Endothelial cell of umbilical vein (primary cell): ENCODE measurements around the gene LRRC27. TPM values are rescaled to one million over a fixed set of nuclear protein-coding genes. Genes with fewer than 3 reads are reported as not detected.

Source experiments
- BruUV-seq: library from RNA; stranded (reverse); fragments of 400-500 nt; replicated peaks from 2 replicates; lab custom pipeline; 2021; lab: Mats Ljungman, UMichigan
- CTCF ChIA-PET: fragments of 300-600, 350-600 bp; sonication (Branson Sonifier 250); formaldehyde crosslinking; loops from one replicate; lab custom pipeline; 2021; ENCODE audit warnings: antibody characterized with exemption, inconsistent platforms; lab: Charles Lee
- POLR2A ChIA-PET: fragments of 300-600, 350-600 bp; sonication (Branson Sonifier 250); formaldehyde crosslinking; loops from one replicate; lab custom pipeline; 2021; ENCODE audit warnings: antibody characterized with exemption, inconsistent platforms; lab: Charles Lee
- DNase-seq: peaks from one replicate; pipeline ENCODE4 v3.0.0-alpha.2; 2011; ENCODE audit warnings: low read depth, low spot score
- FAIRE-seq: peaks from 2 replicates; lab custom pipeline; 2011; peaks lifted over from hg19 to GRCh38; lab: Jason Lieb, UNC
- H2AFZ ChIP-seq: 2 replicates; pipeline ENCODE4 v1.6.0; 2012; ENCODE audit warnings: low read depth, low read length, control low read depth, inconsistent platforms
- H3K27ac ChIP-seq: 2 replicates; pipeline ENCODE4 v1.5.1; 2011; ENCODE audit warnings: low read depth, mild to moderate bottlenecking, control low read depth, low read length, moderate library complexity; ENCODE audit not compliant: insufficient read depth
- H3K27me3 ChIP-seq, 2 experiments: 2 replicates each; pipeline versions ENCODE4 v1.6.0 to v1.6.1; 2011; ENCODE audit warnings: low read length in 2 of 2, mixed read lengths in 1 of 2; ENCODE audit not compliant: control insufficient read depth in 2 of 2, insufficient read depth in 2 of 2
- H3K36me3 ChIP-seq, 2 experiments: 2 replicates in 1 of 2; 3 replicates in 1 of 2; pipeline ENCODE4 v1.5.1; 2011; ENCODE audit warnings: low read length in 2 of 2, mild to moderate bottlenecking in 1 of 2, moderate library complexity in 1 of 2; ENCODE audit not compliant: control insufficient read depth in 2 of 2, insufficient read depth in 2 of 2; ENCODE audit errors: extremely low read depth in 1 of 2
- H3K4me1 ChIP-seq: 3 replicates; pipeline ENCODE4 v1.5.1; 2011; ENCODE audit warnings: mild to moderate bottlenecking, low read length; ENCODE audit not compliant: control insufficient read depth, insufficient read depth; ENCODE audit errors: extremely low read depth
- H3K4me2 ChIP-seq: 2 replicates; pipeline ENCODE4 v1.6.1; 2011; ENCODE audit warnings: low read length, control low read depth, mixed read lengths; ENCODE audit not compliant: insufficient read depth
- H3K4me3 ChIP-seq, 3 experiments: fragments of 200-600 bp in 1 of 3; sonication (generic), shearing (Covaris generic) in 1 of 3; replicated peaks in 1 of 3; 2 replicates each; pipeline ENCODE4 v1.5.1; 2011 to 2016; ENCODE audit warnings: control low read depth in 3 of 3, low read length in 3 of 3, mild to moderate bottlenecking in 2 of 3, inconsistent platforms in 1 of 3, low read depth in 1 of 3, moderate library complexity in 1 of 3; ENCODE audit not compliant: insufficient read depth in 1 of 3
- H3K79me2 ChIP-seq: 2 replicates; pipeline ENCODE4 v1.6.0; 2012; ENCODE audit warnings: low read length, inconsistent platforms; ENCODE audit not compliant: control insufficient read depth, insufficient read depth
- H3K9ac ChIP-seq: replicated peaks from 2 replicates; pipeline ENCODE3; 2011; ENCODE audit warnings: low read length, control low read depth; ENCODE audit not compliant: insufficient read depth; ENCODE audit errors: extremely low read depth
- H3K9me1 ChIP-seq: replicated peaks from 3 replicates; pipeline ENCODE4 v1.6.0; 2011; ENCODE audit warnings: mild to moderate bottlenecking, low read length; ENCODE audit not compliant: control insufficient read depth, insufficient read depth; ENCODE audit errors: extremely low read depth
- H3K9me3 ChIP-seq: replicated peaks from 2 replicates; pipeline ENCODE4 v1.5.1; 2012; ENCODE audit warnings: low read length, inconsistent platforms; ENCODE audit not compliant: control insufficient read depth, insufficient read depth
- H4K20me1 ChIP-seq: replicated peaks from 2 replicates; pipeline ENCODE3; 2011; ENCODE audit warnings: mild to moderate bottlenecking, low read length; ENCODE audit not compliant: control insufficient read depth, insufficient read depth; ENCODE audit errors: extremely low read depth
- EZH2 ChIP-seq: IDR thresholded peaks from 2 replicates; pipeline ENCODE4 v1.6.1; 2012; ENCODE audit warnings: borderline replicate concordance, low read depth, mild to moderate bottlenecking, moderate library complexity, low read length, inconsistent platforms; ENCODE audit not compliant: severe bottlenecking
- FOS ChIP-seq: IDR thresholded peaks from 2 replicates; pipeline ENCODE4 v1.6.1; 2011; ENCODE audit warnings: mild to moderate bottlenecking, low read length, moderate library complexity, borderline replicate concordance; ENCODE audit not compliant: insufficient read depth
- GATA2 ChIP-seq: IDR thresholded peaks from 2 replicates; pipeline ENCODE4 v1.7.0; 2011; ENCODE audit warnings: low read depth, mild to moderate bottlenecking, moderate library complexity, mixed read lengths, low read length; ENCODE audit not compliant: insufficient read length, insufficient read depth
- JUN ChIP-seq: IDR thresholded peaks from 2 replicates; pipeline ENCODE4 v1.6.1; 2011; ENCODE audit warnings: borderline replicate concordance, low read depth; ENCODE audit not compliant: insufficient read length, insufficient read depth
- MYC ChIP-seq: IDR thresholded peaks from one replicate; pipeline ENCODE4 v1.6.1; 2011; ENCODE audit warnings: mild to moderate bottlenecking, low read depth, low read length
- POLR2A ChIP-seq: IDR thresholded peaks from 2 replicates; pipeline ENCODE4 v1.6.1; 2012; ENCODE audit warnings: low read depth, mild to moderate bottlenecking, control low read depth, low read length
- POLR2AphosphoS5 ChIP-seq: IDR thresholded peaks from 2 replicates; pipeline ENCODE4 v1.6.1; 2012; ENCODE audit warnings: low read depth, mild to moderate bottlenecking, control low read depth, low read length, moderate library complexity; ENCODE audit not compliant: insufficient read depth
- dilution Hi-C: fragments of 300-500 bp; cut with MboI; formaldehyde crosslinking; loops from one replicate; pipeline ENCODE4 v1.15.0; 2019; ENCODE audit warnings: low sequenced_read_pairs; ENCODE audit not compliant: extremely low pct_ligation_motif_present
- intact Hi-C: fragments of 100-400 bp; cut with micrococcal nuclease; formaldehyde crosslinking; loops from one replicate; pipeline ENCODE4 v1.10.0; 2022
- polyA plus RNA-seq, 4 experiments: library from polyadenylated mRNA; depleted of rRNA in 3 of 4; stranded (reverse) in 3 of 4; unstranded in 1 of 4; fragments of >200 nt; gene quantifications; 2 replicates each; pipeline versions ENCODE4 v1.2.1 to v1.2.3, GENCODE V29; 2011 to 2012; ENCODE audit warnings: missing spikeins in 1 of 4
- total RNA-seq: library from RNA; stranded (reverse); gene quantifications from 2 replicates; pipeline ENCODE4 v1.2.3, GENCODE V29; 2021
- TF ChIP-seq, protein P1 (sequence below): IDR thresholded peaks from 2 replicates; pipeline ENCODE4 v1.6.1; 2011; ENCODE audit not compliant: insufficient read depth, insufficient read length
- TF ChIP-seq, protein P2 (sequence below), 2 donors: IDR thresholded peaks; 1 replicate in 1 of 2; 2 replicates in 1 of 2; pipeline ENCODE4 v1.5.1; 2011; ENCODE audit warnings: low read length in 2 of 2, mild to moderate bottlenecking in 2 of 2, moderate library complexity in 2 of 2, control low read depth in 1 of 2, inconsistent platforms in 1 of 2, low read depth in 1 of 2; ENCODE audit not compliant: insufficient read depth in 1 of 2; ENCODE audit errors: extremely low read depth in 1 of 2

LRRC27 gene
- total and polyA plus RNA-seq, 2 donors (not counting 3 experiments of a cell fraction or from before 2014, with no cell fraction given): 8.3 to 13.6 TPM

- BruUV-seq: no TSS peak
Observed at GRCh38 chr10:132381741-132382140, 49.7 kb downstream of the LRRC27 start.

More at GRCh38 chr10:132381741-132382140, 49.7 kb downstream of the LRRC27 start:
- Histone ChIP-seq H3K4me2 (no peak overlapping the region), H3K36me3 (no peaks in the 10 kb centered on the region), H3K9me1 (no peaks in the 10 kb centered on the region), H3K4me3 (no peak overlapping the region), H2AFZ (no peak overlapping the region), H4K20me1 (no peaks in the 10 kb centered on the region), H3K27me3 (peaks cover 0 to 2% of the 10 kb centered on the region in 2 experiments), H3K79me2 (no peaks in the 10 kb centered on the region), H3K27ac (no peak overlapping the region), H3K4me1 (no peaks in the 10 kb centered on the region), H3K9ac (no peak overlapping the region), H3K9me3 (no peaks in the 10 kb centered on the region)
- DNase-seq: no peak
- intact Hi-C loops (no loop called here), dilution Hi-C loops (no loop called here)
- ChIA-PET POLR2A (no interaction called here), CTCF (interaction anchor here (1.1 to 1.5 kb wide), 2 partner anchors 65 to 95 kb away, joined by 3 read pairs; no protein-coding TSS in a partner anchor)
- no peak for TF ChIP-seq GATA2
- TF ChIP-seq JUN: no peak
- no peak for TF ChIP-seq POLR2AphosphoS5
- no peak for TF ChIP-seq MYC
- no peak for TF ChIP-seq FOS
- TF ChIP-seq POLR2A: no peak
- TF ChIP-seq, protein P1, sequence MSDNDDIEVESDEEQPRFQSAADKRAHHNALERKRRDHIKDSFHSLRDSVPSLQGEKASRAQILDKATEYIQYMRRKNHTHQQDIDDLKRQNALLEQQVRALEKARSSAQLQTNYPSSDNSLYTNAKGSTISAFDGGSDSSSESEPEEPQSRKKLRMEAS: no peak
- TF ChIP-seq, protein P2, sequence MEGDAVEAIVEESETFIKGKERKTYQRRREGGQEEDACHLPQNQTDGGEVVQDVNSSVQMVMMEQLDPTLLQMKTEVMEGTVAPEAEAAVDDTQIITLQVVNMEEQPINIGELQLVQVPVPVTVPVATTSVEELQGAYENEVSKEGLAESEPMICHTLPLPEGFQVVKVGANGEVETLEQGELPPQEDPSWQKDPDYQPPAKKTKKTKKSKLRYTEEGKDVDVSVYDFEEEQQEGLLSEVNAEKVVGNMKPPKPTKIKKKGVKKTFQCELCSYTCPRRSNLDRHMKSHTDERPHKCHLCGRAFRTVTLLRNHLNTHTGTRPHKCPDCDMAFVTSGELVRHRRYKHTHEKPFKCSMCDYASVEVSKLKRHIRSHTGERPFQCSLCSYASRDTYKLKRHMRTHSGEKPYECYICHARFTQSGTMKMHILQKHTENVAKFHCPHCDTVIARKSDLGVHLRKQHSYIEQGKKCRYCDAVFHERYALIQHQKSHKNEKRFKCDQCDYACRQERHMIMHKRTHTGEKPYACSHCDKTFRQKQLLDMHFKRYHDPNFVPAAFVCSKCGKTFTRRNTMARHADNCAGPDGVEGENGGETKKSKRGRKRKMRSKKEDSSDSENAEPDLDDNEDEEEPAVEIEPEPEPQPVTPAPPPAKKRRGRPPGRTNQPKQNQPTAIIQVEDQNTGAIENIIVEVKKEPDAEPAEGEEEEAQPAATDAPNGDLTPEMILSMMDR (IDR thresholded peaks at IDR 0.05; ENCODE audit: extremely low read depth in 1 of 2, insufficient read depth in 1 of 2, low read depth in 1 of 2, low read length in 2 of 2): no peak
- no peak for TF ChIP-seq EZH2
- FAIRE-seq: no peak
